Right lobe of liver (tissue), 6 donors: ENCODE measurements around the gene NUP62CL. TPM values are rescaled to one million over a fixed set of nuclear protein-coding genes. Genes with fewer than 3 reads are reported as not detected.

ENCODE experiments used
- ATAC-seq, 4 donors: fragments of 200-7000 bp; cut with Tn5 transposase; one replicate each; pipeline ENCODE4 v1.9.1; 2020; ENCODE audit warnings: mild to moderate bottlenecking in 4 of 4, moderate library complexity in 4 of 4
- DNase-seq, 3 donors: peaks; one replicate each; pipeline ENCODE4 v3.0.0-alpha.2; 2020
- H3K27ac ChIP-seq, 3 donors: fragments of 200-600 bp; one replicate each; pipeline ENCODE4 v1.8.0; 2022
- H3K27me3 ChIP-seq, 2 donors: fragments of 200-600 bp; one replicate each; pipeline ENCODE4 v1.8.0; 2022
- H3K36me3 ChIP-seq, 4 donors: fragments of 200-600 bp; sonication (generic) in 1 of 4; one replicate each; pipeline versions ENCODE4 v1.5.1 to v1.8.0; 2017 to 2022; ENCODE audit warnings: control low read depth in 1 of 4
- H3K4me1 ChIP-seq, 4 donors: fragments of 200-600 bp; sonication (generic) in 1 of 4; one replicate each; pipeline versions ENCODE4 v1.5.1 to v1.8.0; 2017 to 2022; ENCODE audit warnings: control low read depth in 1 of 4
- H3K4me3 ChIP-seq, 3 donors: fragments of 200-600 bp; one replicate each; pipeline ENCODE4 v1.8.0; 2022
- H3K9me3 ChIP-seq, 4 donors: fragments of 200-600 bp; sonication (generic) in 1 of 4; one replicate each; pipeline versions ENCODE4 v1.5.1 to v1.8.0; 2017 to 2022; ENCODE audit warnings: control low read depth in 1 of 4
- POLR2A ChIP-seq: fragments of 450-650 bp; IDR thresholded peaks from one replicate; pipeline ENCODE4 v1.6.1; 2017; ENCODE audit warnings: antibody characterized with exemption, mild to moderate bottlenecking
- WGBS: methylation state at CpG from one replicate; pipeline ENCODE4 v1.1.6; 2018; ENCODE audit warnings: low coverage, low lambda C conversion rate; ENCODE audit not compliant: insufficient coverage; ENCODE audit errors: missing lambda C conversion rate; 5-methylcytosine and 5-hydroxymethylcytosine counted together
- intact Hi-C, 2 donors: fragments of 100-400 bp; cut with DNase I; formaldehyde crosslinking; loops; one replicate each; pipeline versions ENCODE4 v1.11.2 to v1.14.1; 2022
- total RNA-seq, 6 experiments: library from RNA; depleted of rRNA in 2 of 6; stranded (reverse); fragments of >200 nt in 2 of 6; fragmentation: NEBNext Ultra II Directional in 3 of 6; extraction: Animal tissue kit (Norgen Biotek cat#: 25700) in 3 of 6; gene quantifications; one replicate each; pipeline versions ENCODE4 v1.1.0 to v1.2.4, GENCODE V29; 2016 to 2023
- TF ChIP-seq, protein P1 (sequence below), 4 donors: fragments of 200-600 bp in 3 of 4; fragments of 450-650 bp in 1 of 4; IDR thresholded peaks; one replicate each; pipeline versions ENCODE4 v1.5.1 to v1.8.0; 2016 to 2022; ENCODE audit warnings: antibody characterized with exemption in 4 of 4, mild to moderate bottlenecking in 2 of 4
- donor health status: DM: no; HTN: yes; CAD: no.
- donor health status: DM: no; HTN: no; CAD: no.
- donor health status: DM: no; HTN: no; CAD: no.
- donor health status: DM: no; HTN: yes; CAD: no.
- donor health status: DM: no; HTN: yes; CAD: no.

NUP62CL gene
- total RNA-seq, 6 experiments from 2014 or later = 0.13 to 1.5 (median 0.31) TPM

DNA sequence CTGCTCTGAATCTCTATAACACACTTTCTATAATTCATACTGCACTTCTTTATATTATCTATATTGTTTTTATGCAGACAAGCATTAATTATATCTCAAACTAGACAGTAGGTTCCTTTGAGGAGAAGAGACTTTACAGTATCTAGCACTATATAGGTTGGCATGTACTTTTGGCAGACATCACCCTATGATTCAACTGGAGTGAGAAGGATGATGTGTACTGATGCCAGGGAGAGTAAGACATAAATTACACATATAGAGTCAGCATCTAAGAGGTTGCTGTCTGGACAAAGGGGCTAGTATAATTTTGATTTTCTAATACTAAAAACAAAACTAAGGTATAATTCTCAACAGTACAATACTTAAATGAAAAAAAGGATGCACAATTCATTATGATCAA is 82.5 kb downstream of the NUP62CL start:
- DNase-seq = no peak
- ATAC-seq = no peak
- no peaks in the 10 kb centered on the region for H3K9me3 ChIP-seq
- peaks cover 0 to 4% of the 10 kb centered on the region in 2 donors for H3K27me3 ChIP-seq
- TF ChIP-seq, protein P1, sequence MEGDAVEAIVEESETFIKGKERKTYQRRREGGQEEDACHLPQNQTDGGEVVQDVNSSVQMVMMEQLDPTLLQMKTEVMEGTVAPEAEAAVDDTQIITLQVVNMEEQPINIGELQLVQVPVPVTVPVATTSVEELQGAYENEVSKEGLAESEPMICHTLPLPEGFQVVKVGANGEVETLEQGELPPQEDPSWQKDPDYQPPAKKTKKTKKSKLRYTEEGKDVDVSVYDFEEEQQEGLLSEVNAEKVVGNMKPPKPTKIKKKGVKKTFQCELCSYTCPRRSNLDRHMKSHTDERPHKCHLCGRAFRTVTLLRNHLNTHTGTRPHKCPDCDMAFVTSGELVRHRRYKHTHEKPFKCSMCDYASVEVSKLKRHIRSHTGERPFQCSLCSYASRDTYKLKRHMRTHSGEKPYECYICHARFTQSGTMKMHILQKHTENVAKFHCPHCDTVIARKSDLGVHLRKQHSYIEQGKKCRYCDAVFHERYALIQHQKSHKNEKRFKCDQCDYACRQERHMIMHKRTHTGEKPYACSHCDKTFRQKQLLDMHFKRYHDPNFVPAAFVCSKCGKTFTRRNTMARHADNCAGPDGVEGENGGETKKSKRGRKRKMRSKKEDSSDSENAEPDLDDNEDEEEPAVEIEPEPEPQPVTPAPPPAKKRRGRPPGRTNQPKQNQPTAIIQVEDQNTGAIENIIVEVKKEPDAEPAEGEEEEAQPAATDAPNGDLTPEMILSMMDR (IDR thresholded peaks at IDR 0.05) = no peak
- no peak for TF ChIP-seq POLR2A
- no peaks in the 10 kb centered on the region for H3K36me3 ChIP-seq
- H3K4me3 ChIP-seq = no peak overlapping the region
- H3K27ac ChIP-seq = no peak overlapping the region
- intact Hi-C loops = no loop called here
- no peaks in the 10 kb centered on the region for H3K4me1 ChIP-seq

DNA sequence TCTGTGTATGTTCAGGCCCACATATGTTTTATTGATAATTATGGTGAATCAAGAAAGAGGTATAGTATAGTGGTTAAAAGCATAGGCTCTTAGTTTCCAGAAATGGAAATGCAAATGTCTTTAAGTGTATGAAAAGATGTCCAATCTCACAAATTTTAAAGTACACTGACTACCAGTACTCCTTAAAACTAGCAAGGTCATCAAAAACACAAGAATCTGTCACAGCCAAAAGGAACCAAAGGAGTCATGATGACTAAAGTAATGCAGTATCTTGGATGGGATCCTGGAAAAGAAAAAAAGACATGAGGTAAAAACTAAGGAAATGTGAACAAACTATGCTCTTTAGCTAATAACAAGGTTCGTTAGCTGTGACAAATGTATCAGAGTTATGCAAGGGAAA is 87.0 kb downstream of the NUP62CL start:
- Histone ChIP-seq H3K4me1 (no peaks in the 10 kb centered on the region), H3K36me3 (peaks cover 0 to 21% (median 2%) of the 10 kb centered on the region in 4 donors), H3K9me3 (no peaks in the 10 kb centered on the region), H3K4me3 (peak overlapping the region in 2 of 3 donors; percentile 62 to 67), H3K27ac (no peak overlapping the region), H3K27me3 (peaks cover 0 to 4% of the 10 kb centered on the region in 2 donors)
- 65% methylated on average over 1 of the region's 1 CpG for WGBS
- no peak for ATAC-seq
- no peak for TF ChIP-seq POLR2A
- TF ChIP-seq, protein P1 (IDR thresholded peaks at IDR 0.05) = no peak
- intact Hi-C loops = no loop called here
- DNase-seq = no peak

DNA sequence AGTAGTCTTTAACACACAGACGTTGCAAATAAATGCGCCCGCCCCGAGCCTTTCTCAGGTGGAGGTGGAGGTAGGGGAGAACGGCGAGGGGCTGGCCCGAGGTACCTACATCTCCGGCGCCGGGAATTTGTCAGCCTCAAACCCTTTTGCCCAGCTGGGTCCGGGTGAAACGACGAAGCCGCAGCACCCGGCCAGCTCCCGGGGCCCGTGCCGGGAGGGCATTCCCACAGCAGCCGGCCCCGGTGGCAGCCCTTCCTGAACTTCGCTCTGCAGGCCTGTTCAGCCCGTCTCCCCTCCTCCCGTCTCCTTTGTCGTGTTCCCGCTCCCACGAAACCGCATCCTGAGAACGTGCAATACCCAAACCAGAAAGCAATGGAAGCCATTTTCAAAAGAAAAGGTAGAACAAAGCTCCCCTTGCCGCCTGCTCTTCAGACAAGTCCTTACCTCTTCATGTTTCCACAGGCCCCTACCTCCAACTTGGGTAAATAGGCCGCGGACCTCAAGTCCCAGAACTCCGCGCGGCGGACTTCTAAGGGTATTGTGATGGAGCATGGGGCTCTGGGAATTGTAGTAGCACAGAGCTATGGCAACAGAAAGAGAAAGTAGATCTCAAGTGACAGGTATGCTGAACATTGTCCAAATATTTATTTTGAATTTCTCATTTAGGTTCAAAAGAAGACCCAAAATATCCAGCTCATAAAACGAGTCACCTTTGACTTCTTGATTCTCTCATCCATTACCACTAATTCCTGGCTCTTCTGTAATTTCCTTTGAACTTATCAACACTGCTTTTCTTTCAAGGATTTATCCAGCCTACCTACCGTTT is 87.7 kb downstream of the NUP62CL start, which contains the start of gene RBM41:
Gene RBM41 (minus strand): TSS at position 501 of the 826 bp plus-strand sequence. CDS start 49 bp downstream, at position 452.
- Histone ChIP-seq H3K27ac (peak within 1 kb of the TSS; percentile 44 to 48 (median 45)), H3K4me3 (peak within 1 kb of the TSS; percentile 62 to 67 (median 64)), H3K27me3 (no peaks in the 10 kb centered on the region), H3K4me1 (no peaks in the 10 kb centered on the region), H3K36me3 (peaks cover 0 to 23% (median 2%) of the 10 kb centered on the region in 4 donors), H3K9me3 (no peaks in the 10 kb centered on the region)
- 25% methylated on average over 31 of the region's 37 CpGs for WGBS
- TF ChIP-seq, protein P1 (IDR thresholded peaks at IDR 0.05) = no peak
- no peak for TF ChIP-seq POLR2A
- ATAC-seq = peak; percentile 98 to 99 (median 99)
- intact Hi-C loops = no loop called here
- DNase-seq = peak; percentile 79 to 86 (median 85)

DNA sequence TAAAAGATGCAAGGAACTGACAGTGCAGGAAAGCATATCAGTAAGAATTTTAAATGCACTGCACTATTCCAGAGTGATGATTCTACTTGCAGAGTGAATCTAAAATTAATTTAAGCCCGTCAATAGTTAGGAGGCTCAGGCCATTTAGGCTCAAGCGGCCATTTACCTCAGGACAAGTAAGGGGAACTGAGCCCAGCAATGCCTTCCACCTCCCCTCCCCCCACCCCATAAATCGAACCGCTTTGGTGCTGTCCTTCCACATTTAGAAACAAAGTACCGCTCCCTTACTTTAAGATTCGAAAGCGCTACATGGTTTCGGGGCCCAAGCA is 88.3 kb downstream of the NUP62CL start:
- Histone ChIP-seq H3K4me1 (no peaks in the 10 kb centered on the region), H3K27me3 (no peaks in the 10 kb centered on the region), H3K4me3 (peak overlapping the region; percentile 62 to 67 (median 64)), H3K9me3 (no peaks in the 10 kb centered on the region), H3K27ac (peak overlapping the region in 2 of 3 donors; percentile 44 to 45), H3K36me3 (peaks cover 0 to 29% (median 2%) of the 10 kb centered on the region in 4 donors)
- TF ChIP-seq, protein P1 (IDR thresholded peaks at IDR 0.05) = no peak
- no peak for TF ChIP-seq POLR2A
- ATAC-seq (peak; percentile 5 to 26 (median 16)), DNase-seq (no peak)
- 17% methylated on average over 5 of the region's 8 CpGs for WGBS
- intact Hi-C loops = no loop called here
